ENCODE measurements around the gene ROCK2.
A peak's percentile ranks its signal among the peaks of the same experiment; 100 is the strongest.

The ROCK2 gene

DNA sequence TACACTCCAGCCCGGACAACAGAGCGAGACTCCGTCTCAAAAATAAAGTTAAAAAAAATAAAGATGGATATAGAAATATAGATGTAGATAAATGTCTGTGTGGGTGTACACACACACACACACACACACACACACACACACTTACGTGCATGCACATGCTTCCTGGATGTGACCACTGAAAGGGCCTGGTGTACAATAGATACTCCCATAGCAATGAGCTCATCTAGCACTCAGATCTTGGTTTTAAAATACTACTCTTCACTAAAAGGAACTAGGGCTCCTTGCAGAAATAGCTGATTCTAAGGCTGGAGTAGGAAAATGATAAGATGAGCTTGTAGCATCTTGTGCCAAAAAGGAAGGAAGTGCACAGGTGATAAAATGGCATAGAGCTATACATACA is 39.1 kb downstream of the ROCK2 start:
- TF ChIP-seq CTCF (IDR thresholded peaks at IDR 0.05): no peak
- H3K4me3 ChIP-seq: no peak overlapping the region
- no peak overlapping the region for H3K27ac ChIP-seq
- no peak for DNase-seq (ENCODE audit: low spot score)

DNA sequence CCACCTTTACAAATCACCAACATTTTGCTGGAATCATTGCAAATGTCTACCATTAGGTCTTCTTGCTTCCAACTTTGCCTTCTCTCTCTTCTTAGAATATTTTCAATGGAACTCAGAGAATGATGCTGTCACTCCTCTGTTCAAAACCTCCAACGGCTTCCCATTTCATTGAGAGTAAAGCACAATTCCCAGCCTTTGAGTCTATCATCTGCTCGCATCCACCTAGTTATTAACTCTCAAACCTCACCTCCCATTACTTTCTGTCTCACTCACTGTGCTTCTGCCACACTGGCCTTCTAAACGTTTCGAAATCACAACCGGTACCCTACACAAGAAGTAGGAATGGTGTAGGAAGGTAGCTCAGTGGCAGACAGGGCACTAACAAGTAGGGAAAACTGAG is 40.0 kb downstream of the ROCK2 start:
- H3K27ac ChIP-seq: no peak overlapping the region
- DNase-seq (ENCODE audit: low spot score): no peak
- H3K4me3 ChIP-seq: no peak overlapping the region
- TF ChIP-seq CTCF (IDR thresholded peaks at IDR 0.05): no peak

DNA sequence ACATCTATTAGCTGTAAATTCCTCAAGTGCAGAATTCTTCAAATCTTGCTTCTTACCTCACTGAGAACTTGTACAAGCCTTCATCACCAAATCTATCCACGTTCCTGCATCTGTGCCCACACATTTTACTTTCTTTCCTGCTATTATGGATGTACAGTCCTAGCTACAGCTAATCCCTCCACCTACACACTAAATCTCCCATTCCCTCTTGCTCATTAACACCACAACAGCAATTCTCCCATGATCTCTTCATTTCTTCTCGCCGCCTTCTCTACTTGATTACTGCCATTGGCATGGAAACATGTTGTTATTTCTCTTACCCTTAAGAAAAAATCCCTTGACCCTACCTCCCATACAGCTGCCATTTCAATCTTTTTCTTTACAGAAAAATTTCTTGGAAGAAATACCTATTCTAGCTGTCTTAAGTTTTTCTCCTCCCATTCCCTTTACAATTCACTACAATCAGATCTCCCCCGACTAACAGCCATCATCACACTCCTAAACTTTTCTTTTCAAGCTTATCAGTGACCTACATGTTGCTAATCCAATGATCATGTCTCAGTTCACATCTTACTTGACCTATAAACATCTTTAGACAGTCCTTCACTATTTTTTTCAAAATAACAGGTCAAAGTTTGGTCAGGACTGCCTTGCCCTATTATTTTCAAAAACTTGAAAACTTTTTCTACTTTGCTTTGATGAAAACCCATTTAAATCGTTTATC is 41.0 kb downstream of the ROCK2 start:
- H3K4me3 ChIP-seq: no peak overlapping the region
- DNase-seq (ENCODE audit: low spot score): no peak
- no peak overlapping the region for H3K27ac ChIP-seq
- TF ChIP-seq CTCF (IDR thresholded peaks at IDR 0.05): no peak

DNA sequence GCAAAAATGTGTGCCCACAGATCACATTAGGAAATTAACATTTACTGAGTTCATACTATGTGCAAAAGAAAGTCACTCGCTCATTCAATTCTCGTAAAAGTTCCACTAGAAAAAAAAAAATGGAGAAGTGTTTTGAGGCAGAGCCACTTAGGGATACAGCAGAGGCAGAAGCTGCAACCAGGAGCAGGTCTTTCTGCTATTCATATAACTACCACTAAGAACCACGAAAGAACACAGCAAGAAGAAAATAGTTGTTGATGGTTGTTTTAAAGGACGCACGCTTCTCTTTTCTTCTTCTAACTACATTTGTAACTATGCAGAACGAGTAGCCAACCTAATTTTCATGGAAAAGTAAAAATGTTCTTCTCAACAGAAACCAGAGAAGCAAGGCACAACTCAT is 45.0 kb downstream of the ROCK2 start:
- H3K27ac ChIP-seq: no peak overlapping the region
- no peak for TF ChIP-seq CTCF (IDR thresholded peaks at IDR 0.05)
- H3K4me3 ChIP-seq: no peak overlapping the region
- no peak for DNase-seq (ENCODE audit: low spot score)

- DNase-seq (ENCODE audit: low spot score): no peak
- no peak for TF ChIP-seq CTCF (IDR thresholded peaks at IDR 0.05)
- Histone ChIP-seq H3K4me3 (no peak overlapping the region), H3K27ac (no peak overlapping the region)
These were observed 45.8 kb downstream of the ROCK2 start for GRCh38 chr2:11298592-11298991.

DNA sequence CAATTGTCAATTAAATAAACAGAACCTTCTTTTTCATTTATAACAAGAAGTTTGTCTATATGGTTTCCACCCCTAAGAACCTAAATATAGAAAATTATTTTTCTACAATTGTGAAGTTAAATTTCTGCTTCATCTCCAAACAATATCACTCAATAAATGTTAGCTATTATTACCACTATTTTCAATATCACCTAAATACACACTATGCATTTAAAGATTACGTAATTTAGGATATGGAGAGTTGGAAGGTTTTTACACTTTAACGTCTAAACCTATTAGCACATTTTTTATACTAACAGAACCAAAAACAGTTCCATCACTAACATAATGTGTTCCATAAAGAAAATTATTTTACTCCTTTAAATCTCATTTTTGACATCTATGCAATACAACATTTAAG is 48.0 kb downstream of the ROCK2 start:
- Histone ChIP-seq H3K4me3 (no peak overlapping the region), H3K27ac (no peak overlapping the region)
- DNase-seq (ENCODE audit: low spot score): no peak
- no peak for TF ChIP-seq CTCF (IDR thresholded peaks at IDR 0.05)

GRCh38 chr2:11292464-11293255 is 51.8 kb downstream of the ROCK2 start:
- no peak for DNase-seq (ENCODE audit: low spot score)
- Histone ChIP-seq H3K27ac (peak overlapping the region in 1 of 2 donors; percentile 17), H3K4me3 (no peak overlapping the region)
- no peak for TF ChIP-seq CTCF (IDR thresholded peaks at IDR 0.05)

All from coronary artery (tissue), 2 donors.